ENCODE data around the gene SLC33A1.
A peak's percentile ranks its signal among the peaks of the same experiment; 100 is the strongest.
"Not testable (repeated sequence)": the region's sequence is repeated elsewhere in the genome, so short reads cannot be mapped to it uniquely, and the experiment has no call there.

SLC33A1 gene

DNA sequence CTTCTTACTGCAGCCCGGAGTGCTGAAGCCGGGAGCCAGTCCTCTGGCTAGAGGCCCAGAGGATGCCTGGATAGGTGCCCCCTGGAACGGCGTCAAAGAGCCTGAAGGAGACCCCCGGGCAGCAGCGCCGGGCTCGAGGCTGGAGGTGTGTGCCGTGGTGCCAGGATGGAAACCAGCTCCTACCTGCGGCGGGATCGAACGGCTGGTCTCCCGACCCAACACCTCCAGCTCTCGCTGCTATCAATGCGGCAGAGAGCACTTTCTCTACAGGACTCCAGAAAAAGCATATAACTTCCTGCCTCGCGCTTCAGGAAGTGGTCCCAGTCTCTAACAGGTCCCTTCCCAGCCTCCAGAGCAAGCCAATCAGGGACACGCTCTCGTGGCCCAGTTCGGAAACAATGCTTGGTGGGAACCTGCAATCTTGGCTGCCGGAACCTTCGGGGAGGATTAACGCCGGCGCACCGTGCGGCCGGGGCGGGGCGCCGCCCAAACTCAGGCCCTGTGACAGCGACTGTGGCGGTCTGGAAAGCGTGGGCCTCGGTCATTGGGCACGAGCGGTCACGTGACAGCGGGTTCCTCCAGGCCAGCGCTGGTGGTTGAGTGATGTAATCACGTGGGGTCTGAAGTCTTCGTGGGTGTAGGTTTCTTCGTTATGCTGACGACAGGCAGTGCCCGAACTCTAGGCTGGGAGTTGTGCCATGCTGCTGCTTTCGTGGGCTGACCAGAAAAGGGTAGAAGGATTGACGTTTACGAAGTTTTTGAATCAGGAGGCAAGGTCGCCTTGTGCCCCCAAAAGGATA lies at the start of gene SLC33A1:
TSS of gene SLC33A1 (minus strand) at position 287 of the 800 bp plus-strand sequence. CDS start 430 bp downstream, outside the sequence.
- peak; percentile 99 for DNase-seq (ENCODE audit: low read depth)
- peak within 1 kb of the TSS; percentile 99 for H3K4me3 ChIP-seq (ENCODE audit: low read depth, low read length)

GRCh38 chr3:155895379-155895900 lies 41.2 kb upstream of the SLC33A1 start:
- no peak overlapping the region for H3K4me3 ChIP-seq (ENCODE audit: low read depth, low read length)
- no peak for DNase-seq (ENCODE audit: low read depth)

GRCh38 chr3:155891321-155891720 lies 37.1 kb upstream of the SLC33A1 start:
- no peak for DNase-seq (ENCODE audit: low read depth)
- H3K4me3 ChIP-seq (ENCODE audit: low read depth, low read length) = no peak overlapping the region

- H3K4me3 ChIP-seq (ENCODE audit: low read depth, low read length) = no peak overlapping the region
- DNase-seq (ENCODE audit: low read depth) = no peak
Observed at GRCh38 chr3:155890671-155891190, 36.5 kb upstream of the SLC33A1 start.

- no peak for DNase-seq (ENCODE audit: low read depth)
- H3K4me3 ChIP-seq (ENCODE audit: low read depth, low read length) = no peak overlapping the region
Observed at GRCh38 chr3:155889952-155890351, 35.7 kb upstream of the SLC33A1 start.

- DNase-seq (ENCODE audit: low read depth) = no peak
- H3K4me3 ChIP-seq (ENCODE audit: low read depth, low read length) = no peak overlapping the region
Observed at GRCh38 chr3:155889212-155889611, 35.0 kb upstream of the SLC33A1 start.

DNA sequence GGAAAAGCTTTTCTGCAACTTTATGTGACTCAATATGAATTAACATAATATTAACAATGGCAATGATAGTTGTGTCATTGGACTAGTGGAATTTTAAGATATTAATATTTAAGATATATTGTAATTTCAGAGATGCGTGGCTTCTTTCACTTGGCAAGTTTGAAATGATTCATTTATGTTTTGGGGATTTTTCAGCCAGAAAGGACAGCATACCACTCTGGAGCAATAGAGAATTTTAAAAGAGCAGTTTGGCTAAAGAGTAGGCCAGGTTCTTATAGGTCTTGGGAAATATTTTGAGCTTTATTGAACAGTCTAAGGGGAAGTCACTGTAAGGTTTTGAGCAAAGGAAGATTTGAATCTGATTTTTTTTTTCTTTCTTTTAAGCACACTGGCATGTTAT lies 32.7 kb upstream of the SLC33A1 start:
- no peak overlapping the region for H3K4me3 ChIP-seq (ENCODE audit: low read depth, low read length)
- no peak for DNase-seq (ENCODE audit: low read depth)

DNA sequence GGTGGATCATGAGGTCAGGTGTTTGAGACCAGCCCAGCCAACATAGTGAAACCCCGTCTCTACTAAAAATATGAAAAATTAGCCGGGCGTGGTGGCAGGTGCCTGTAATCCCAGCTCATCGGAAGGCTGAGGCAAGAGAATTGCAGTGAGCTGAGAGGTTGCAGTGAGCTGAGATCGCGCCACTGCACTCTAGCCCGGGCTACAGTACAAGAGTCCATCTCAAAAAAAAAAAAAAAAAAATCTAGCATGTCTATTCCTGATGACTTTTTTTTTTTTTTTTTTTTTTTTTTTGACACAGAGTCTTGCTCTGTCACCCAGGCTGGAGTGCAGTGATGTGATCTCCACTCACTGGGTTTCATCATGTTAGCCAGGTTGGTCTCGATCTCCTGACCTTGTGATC lies 32.1 kb upstream of the SLC33A1 start:
- H3K4me3 ChIP-seq (ENCODE audit: low read depth, low read length); DNase-seq (ENCODE audit: low read depth): not testable (repeated sequence)

- H3K4me3 ChIP-seq (ENCODE audit: low read depth, low read length) = no peak overlapping the region
- no peak for DNase-seq (ENCODE audit: low read depth)
Observed at GRCh38 chr3:155885292-155885691, 31.1 kb upstream of the SLC33A1 start.

DNA sequence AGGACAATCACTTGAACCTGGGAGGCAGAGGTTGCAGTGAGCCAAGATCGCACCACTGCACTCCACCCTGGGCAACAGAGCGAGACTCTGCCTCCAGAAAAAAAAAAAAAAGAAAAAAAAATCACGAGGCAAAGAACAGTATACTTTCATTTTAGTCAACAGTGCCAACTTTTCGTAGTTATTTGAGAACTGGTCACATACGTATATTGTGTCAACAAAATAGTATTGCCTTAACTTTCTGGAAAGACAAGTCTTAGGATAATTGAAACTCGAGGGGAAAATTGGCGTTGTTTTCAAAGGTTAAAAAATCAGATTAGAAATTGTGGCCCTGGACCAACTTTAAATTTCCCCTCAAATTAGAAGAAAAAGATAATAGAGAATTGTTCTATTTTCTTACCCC lies 30.1 kb upstream of the SLC33A1 start:
- H3K4me3 ChIP-seq (ENCODE audit: low read depth, low read length) = no peak overlapping the region
- no peak for DNase-seq (ENCODE audit: low read depth)

- no peak for DNase-seq (ENCODE audit: low read depth)
Observed at GRCh38 chr3:155880286-155880685, 26.1 kb upstream of the SLC33A1 start.

DNA sequence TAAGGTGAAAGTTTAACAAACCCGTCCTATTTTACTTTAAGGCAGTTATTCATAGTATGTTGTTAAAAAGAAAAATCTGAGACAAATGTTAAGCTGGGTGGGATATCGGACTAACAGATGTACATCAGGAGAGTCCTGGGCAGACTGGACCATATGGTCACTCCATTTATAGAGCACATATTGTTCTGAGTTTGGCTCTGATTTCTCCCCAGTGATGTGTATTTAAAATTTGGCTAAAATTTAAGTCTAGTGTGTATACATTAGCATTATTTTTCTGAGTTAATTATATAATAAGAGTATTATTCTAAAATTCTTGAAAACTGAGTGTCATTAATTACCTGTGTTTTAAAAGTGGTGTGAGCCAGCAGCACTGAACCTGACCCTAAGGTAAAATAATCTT lies 22.3 kb upstream of the SLC33A1 start:
- DNase-seq (ENCODE audit: low read depth) = no peak
- no peak overlapping the region for H3K4me3 ChIP-seq (ENCODE audit: low read depth, low read length)

More at GRCh38 chr3:155880286-155880685, 26.1 kb upstream of the SLC33A1 start:
- H3K4me3 ChIP-seq (ENCODE audit: low read depth, low read length) = no peak overlapping the region

DNA sequence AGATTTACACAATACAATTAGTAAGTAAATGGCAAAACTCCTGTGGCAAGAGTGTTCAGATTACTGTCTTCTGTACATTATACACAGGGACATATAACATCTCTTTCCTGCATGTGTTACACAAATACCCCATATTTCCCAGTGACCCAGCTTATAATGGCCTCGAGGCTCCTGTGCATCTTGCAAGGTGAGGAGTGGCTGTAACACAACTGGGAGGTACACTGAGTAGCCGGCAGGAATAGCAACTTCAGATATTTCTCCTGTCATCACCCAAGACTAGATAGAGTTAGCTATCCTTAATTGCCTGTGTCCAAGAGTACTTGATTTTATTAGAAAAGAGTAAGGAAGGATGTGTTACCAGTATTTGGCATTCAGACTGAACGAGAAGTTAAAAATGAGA lies 21.8 kb upstream of the SLC33A1 start:
- H3K4me3 ChIP-seq (ENCODE audit: low read depth, low read length) = no peak overlapping the region
- DNase-seq (ENCODE audit: low read depth) = no peak

DNA sequence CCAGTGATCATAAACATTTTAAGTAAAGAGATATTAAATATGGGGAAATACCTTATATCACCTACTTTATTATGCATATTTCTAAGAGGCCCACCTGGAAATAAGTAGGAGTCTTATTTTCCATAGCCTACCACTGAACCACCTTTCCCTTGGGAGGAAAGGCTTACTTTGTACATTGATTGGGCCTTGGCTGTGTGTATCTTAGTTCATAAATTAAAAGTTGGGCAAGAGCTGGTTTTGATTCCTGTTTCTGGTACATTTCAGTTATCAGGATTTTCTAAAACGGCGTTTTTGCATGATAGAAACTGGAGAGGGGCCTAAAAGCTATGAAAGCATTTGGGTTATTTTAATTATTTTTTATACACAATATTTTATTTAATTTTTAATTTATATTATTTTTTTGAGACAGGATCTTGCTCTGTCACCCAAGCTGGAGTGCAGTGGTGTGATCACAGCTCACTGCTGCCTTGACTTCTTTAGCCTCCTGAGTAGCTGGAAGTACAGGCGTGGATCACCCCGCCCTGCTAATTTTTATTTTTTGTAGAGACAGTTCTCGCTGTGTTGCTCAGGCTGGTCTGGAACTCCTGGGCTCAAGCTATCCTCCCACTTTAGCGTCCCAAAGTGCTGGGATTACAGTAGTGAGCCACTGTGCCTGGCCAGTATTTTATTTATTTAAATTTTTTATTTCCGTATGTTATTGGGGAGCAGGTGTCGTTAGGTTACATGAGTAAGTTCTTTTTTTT lies 18.8 kb upstream of the SLC33A1 start:
- no peak overlapping the region for H3K4me3 ChIP-seq (ENCODE audit: low read depth, low read length)
- DNase-seq (ENCODE audit: low read depth) = no peak

- no peak for DNase-seq (ENCODE audit: low read depth)
- peak overlapping the region; percentile 97 for H3K4me3 ChIP-seq (ENCODE audit: low read depth, low read length)
Observed at GRCh38 chr3:155871746-155872158, 17.5 kb upstream of the SLC33A1 start.

GRCh38 chr3:155870945-155871745 lies 16.9 kb upstream of the SLC33A1 start:
- DNase-seq (ENCODE audit: low read depth) = no peak
- H3K4me3 ChIP-seq (ENCODE audit: low read depth, low read length) = peak overlapping the region; percentile 97

DNA sequence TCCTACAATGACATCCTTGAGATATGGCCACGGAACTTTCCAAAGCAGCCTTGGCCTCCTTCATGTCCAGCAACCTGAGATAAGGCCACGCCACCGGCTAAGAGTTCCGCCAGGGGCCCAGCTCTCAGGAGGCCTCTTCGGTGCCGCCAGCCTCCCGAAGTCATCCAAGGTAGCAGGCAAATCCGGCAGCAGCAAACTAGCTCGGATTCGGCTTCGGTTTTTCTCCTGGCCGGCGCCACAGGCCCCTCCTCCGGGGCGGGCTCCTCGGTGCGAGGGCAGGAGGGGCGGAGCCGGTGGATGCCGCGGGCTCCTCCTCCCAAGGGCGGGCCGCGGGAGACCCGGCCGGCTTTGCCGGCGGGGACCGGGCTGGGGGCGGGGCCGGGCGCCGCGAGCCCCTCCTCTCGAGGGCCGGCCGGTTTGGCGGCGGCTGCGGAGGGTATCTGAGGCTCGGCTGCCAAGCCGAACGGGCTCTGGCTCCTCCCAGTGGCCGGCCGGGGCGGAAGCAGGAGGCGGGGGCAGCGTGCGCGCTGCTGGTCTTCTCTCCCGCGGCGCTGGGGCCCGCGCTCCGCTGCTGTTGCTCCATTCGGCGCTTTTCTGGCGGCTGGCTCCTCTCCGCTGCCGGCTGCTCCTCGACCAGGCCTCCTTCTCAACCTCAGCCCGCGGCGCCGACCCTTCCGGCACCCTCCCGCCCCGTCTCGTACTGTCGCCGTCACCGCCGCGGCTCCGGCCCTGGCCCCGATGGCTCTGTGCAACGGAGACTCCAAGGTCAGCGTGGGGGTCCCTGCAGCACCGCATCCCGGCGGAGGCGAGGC lies 16.1 kb upstream of the SLC33A1 start, which contains the start of gene GMPS:
TSS of gene GMPS (plus strand) at position 518 of the 812 bp plus-strand sequence. CDS start at position 739, 221 bp downstream.
- DNase-seq (ENCODE audit: low read depth) = peak; percentile 72
- peak within 1 kb of the TSS; percentile 97 for H3K4me3 ChIP-seq (ENCODE audit: low read depth, low read length)

GRCh38 chr3:155869691-155870090 lies 15.5 kb upstream of the SLC33A1 start:
- no peak for DNase-seq (ENCODE audit: low read depth)
- peak overlapping the region; percentile 38 for H3K4me3 ChIP-seq (ENCODE audit: low read depth, low read length)
